ENCODE measurements around the gene CFD. TPM values are rescaled to one million over a fixed set of nuclear protein-coding genes. Genes with fewer than 3 reads are reported as not detected.
A peak's percentile ranks its signal among the peaks of the same experiment; 100 is the strongest.

CFD gene
- total and polyA plus RNA-seq, 2 experiments from 2014 or later: 0.90 to 4.7 TPM

- Histone ChIP-seq H4K20me1 (replicated peaks; ENCODE audit: insufficient read depth) (peaks cover 10% of the 10 kb centered on the region), H3K27ac (ENCODE audit: low read depth) (no peak overlapping the region), H3K4me3 (no peak overlapping the region), H3K27me3 (ENCODE audit: insufficient read depth) (no peaks in the 10 kb centered on the region), H3F3A (replicated peaks; ENCODE audit: low read depth) (peaks cover 7% of the 10 kb centered on the region), H2AFZ (no peak overlapping the region), H3K36me3 (ENCODE audit: insufficient read depth) (no peaks in the 10 kb centered on the region), H3K79me2 (replicated peaks; ENCODE audit: insufficient read depth) (peaks cover 13% of the 10 kb centered on the region), H3K4me2 (no peak overlapping the region), H3K4me1 (ENCODE audit: insufficient read depth) (peaks cover 3% of the 10 kb centered on the region; the same call in 1 of the 2 replicates), H3K9me2 (ENCODE audit: insufficient read depth) (no peaks in the 10 kb centered on the region)
- H3K27me3 Mint-ChIP-seq (ENCODE audit: insufficient read depth, low read depth, poor library complexity): peaks cover 5% of the 10 kb centered on the region
- peaks cover 5% of the 10 kb centered on the region for H3K4me1 Mint-ChIP-seq
- H3K9me3 Mint-ChIP-seq: no peaks in the 10 kb centered on the region
- H3K4me3 Mint-ChIP-seq: no peak overlapping the region
- no peak for DNase-seq (ENCODE audit: low spot score)
- peaks cover 18% of the 10 kb centered on the region for H3K36me3 Mint-ChIP-seq (ENCODE audit: low read depth)
- H3K27ac Mint-ChIP-seq: no peak overlapping the region
- peak; percentile 17 for ATAC-seq
- TF ChIP-seq EZH2 (IDR thresholded peaks at IDR 0.05; ENCODE audit: low read depth, unreplicated experiment) (no peak), STAT1 (IDR thresholded peaks at IDR 0.05; ENCODE audit: unreplicated experiment) (no peak), CTCF (conservative IDR thresholded peaks at IDR 0.05; ENCODE audit: low read depth in 2 of 2) (no peak), JUNB (IDR thresholded peaks at IDR 0.05; ENCODE audit: unreplicated experiment) (no peak), CREB1 (CRISPR knock-in tag; IDR thresholded peaks at IDR 0.05; ENCODE audit: low read depth) (no peak), ZNF331 (CRISPR knock-in tag; IDR thresholded peaks at IDR 0.05; ENCODE audit: low read depth) (no peak), NANOG (IDR thresholded peaks at IDR 0.05; ENCODE audit: borderline replicate concordance) (no peak), EZH2phosphoT487 (IDR thresholded peaks at IDR 0.05; ENCODE audit: unreplicated experiment) (no peak)
Observed at GRCh38 chr19:900043-900301, 40.5 kb downstream of the CFD start.

- H3K27me3 ChIP-seq (ENCODE audit: insufficient read depth): no peaks in the 10 kb centered on the region
- H3K9me2 ChIP-seq (ENCODE audit: insufficient read depth): no peaks in the 10 kb centered on the region
- peak; percentile 77 for DNase-seq (ENCODE audit: low spot score)
- peaks cover 18% of the 10 kb centered on the region for H3K36me3 Mint-ChIP-seq (ENCODE audit: low read depth)
- H3K27ac Mint-ChIP-seq: no peak overlapping the region
- H3K4me1 ChIP-seq (ENCODE audit: insufficient read depth): peaks cover 3% of the 10 kb centered on the region; the same call in 1 of the 2 replicates
- no peaks in the 10 kb centered on the region for H3K36me3 ChIP-seq (ENCODE audit: insufficient read depth)
- H3K4me3 Mint-ChIP-seq: no peak overlapping the region
- peak; percentile 66 for ATAC-seq
- peaks cover 18% of the 10 kb centered on the region for H3K79me2 ChIP-seq (replicated peaks; ENCODE audit: insufficient read depth)
- no peak overlapping the region for H2AFZ ChIP-seq
- no peak overlapping the region for H3K27ac ChIP-seq (ENCODE audit: low read depth)
- peaks cover 5% of the 10 kb centered on the region for H3K4me1 Mint-ChIP-seq
- no peak overlapping the region for H3K4me2 ChIP-seq
- no peak overlapping the region for H3K4me3 ChIP-seq
- H4K20me1 ChIP-seq (replicated peaks; ENCODE audit: insufficient read depth): peaks cover 10% of the 10 kb centered on the region
- H3F3A ChIP-seq (replicated peaks; ENCODE audit: low read depth): peaks cover 6% of the 10 kb centered on the region
- H3K9me3 Mint-ChIP-seq: no peaks in the 10 kb centered on the region
- H3K27me3 Mint-ChIP-seq (ENCODE audit: insufficient read depth, low read depth, poor library complexity): peaks cover 5% of the 10 kb centered on the region
- TF ChIP-seq REST (IDR thresholded peaks at IDR 0.05; ENCODE audit: unreplicated experiment) (no peak), EZH2 (IDR thresholded peaks at IDR 0.05; ENCODE audit: low read depth, unreplicated experiment) (no peak), JUNB (IDR thresholded peaks at IDR 0.05; ENCODE audit: unreplicated experiment) (no peak), ZNF462 (CRISPR knock-in tag; IDR thresholded peaks at IDR 0.05) (no peak)
Observed at GRCh38 chr19:900302-901111, 41.0 kb downstream of the CFD start.

All from GM23338 (cell line).